Measurements from ENCODE around the gene DMC1. TPM values are rescaled to one million over a fixed set of nuclear protein-coding genes. Genes with fewer than 3 reads are reported as not detected.
"Not testable (repeated sequence)": the region's sequence is repeated elsewhere in the genome, so short reads cannot be mapped to it uniquely, and the experiment has no call there.

The DMC1 gene
- total RNA-seq, 8 experiments from 2014 or later: 0.15 to 7.4 (median 0.67) TPM

- 0 to 100% (median 78%) methylated on average over 1 of the region's 1 CpG; no CpG with 5 or more reads in 1 of the 10 experiments for WGBS, 10 experiments
- Histone ChIP-seq H3K4me3 (no peak overlapping the region), H3K27ac (no peak overlapping the region), H3K4me1 (replicated peaks in 1 of 2) (no peaks in the 10 kb centered on the region)
- in situ Hi-C loops (cut with MboI; ENCODE audit: low pct_unique_long_range_greater_than_20kb in 2 of 9, low sequenced_read_pairs in 9 of 9, unreplicated experiment in 9 of 9): no loop called here
- ATAC-seq (replicated peaks in 6 of 8): no peak
Measured at GRCh38 chr22:38602166-38602565, 32.2 kb upstream of the DMC1 start.

- no peak for ATAC-seq (replicated peaks in 6 of 8)
- H3K4me1 ChIP-seq (replicated peaks in 1 of 2): no peaks in the 10 kb centered on the region
- H3K27ac ChIP-seq: no peak overlapping the region
- in situ Hi-C loops (cut with MboI; ENCODE audit: low pct_unique_long_range_greater_than_20kb in 2 of 9, low sequenced_read_pairs in 9 of 9, unreplicated experiment in 9 of 9): no loop called here
- WGBS, 10 experiments: 71 to 80% methylated on average over 1 of the region's 2 CpGs; no CpG with 5 or more reads in 8 of the 10 experiments
- H3K4me3 ChIP-seq: no peak overlapping the region
Measured at GRCh38 chr22:38601221-38601764, 31.3 kb upstream of the DMC1 start.

- 68 to 100% (median 91%) methylated on average over 1 to 10 of the region's 10 CpGs; no CpG with 5 or more reads in 1 of the 10 experiments for WGBS, 10 experiments
- ATAC-seq (replicated peaks in 6 of 8): no peak
- Histone ChIP-seq H3K4me3 (no peak overlapping the region), H3K27ac (no peak overlapping the region), H3K4me1 (replicated peaks in 1 of 2) (no peaks in the 10 kb centered on the region)
- in situ Hi-C loops (cut with MboI; ENCODE audit: low pct_unique_long_range_greater_than_20kb in 2 of 9, low sequenced_read_pairs in 9 of 9, unreplicated experiment in 9 of 9): loop anchor here in 2 of 9 experiments (25.0 kb wide), 1 partner anchor 537 kb away; the partner anchor contains the start of gene PICK1 (in 2 of the 2)
Measured at GRCh38 chr22:38599466-38599865, 29.5 kb upstream of the DMC1 start.

GRCh38 chr22:38582923-38583322 is 12.9 kb upstream of the DMC1 start:
- not testable (repeated sequence) for H3K4me1 ChIP-seq (replicated peaks in 1 of 2); H3K27ac ChIP-seq; H3K4me3 ChIP-seq; ATAC-seq (replicated peaks in 6 of 8)
- WGBS, 10 experiments: 79 to 86% (median 81%) methylated on average over 1 to 3 of the region's 3 CpGs; no CpG with 5 or more reads in 4 of the 10 experiments
- in situ Hi-C loops (cut with MboI; ENCODE audit: low pct_unique_long_range_greater_than_20kb in 2 of 9, low sequenced_read_pairs in 9 of 9, unreplicated experiment in 9 of 9): loop anchor here in 2 of 9 experiments (25.0 kb wide), 1 partner anchor 521 kb away; the partner anchor contains the start of gene PICK1 (in 2 of the 2)

- in situ Hi-C loops (cut with MboI; ENCODE audit: low pct_unique_long_range_greater_than_20kb in 2 of 9, low sequenced_read_pairs in 9 of 9, unreplicated experiment in 9 of 9): loop anchor here in 2 of 9 experiments (25.0 kb wide), 1 partner anchor 516 kb away; the partner anchor contains the start of gene PICK1 (in 2 of the 2)
- 20 to 74% (median 66%) methylated on average over 1 to 5 of the region's 5 CpGs; no CpG with 5 or more reads in 4 of the 10 experiments for WGBS, 10 experiments
- Histone ChIP-seq H3K4me1 (replicated peaks in 1 of 2) (no peaks in the 10 kb centered on the region), H3K4me3 (no peak overlapping the region), H3K27ac (no peak overlapping the region)
- ATAC-seq (replicated peaks in 6 of 8): no peak
Measured at GRCh38 chr22:38578505-38578904, 8.5 kb upstream of the DMC1 start.

- in situ Hi-C loops (cut with MboI; ENCODE audit: low pct_unique_long_range_greater_than_20kb in 2 of 9, low sequenced_read_pairs in 9 of 9, unreplicated experiment in 9 of 9): loop anchor here in 3 of 9 experiments (25.0 kb wide), 1 partner anchor 510 kb away; the partner anchor contains the start of gene PICK1 (in 3 of the 3)
- H3K27ac ChIP-seq: no peak overlapping the region
- 0 to 19% (median 0%) methylated on average over 1 to 3 of the region's 3 CpGs; no CpG with 5 or more reads in 1 of the 10 experiments for WGBS, 10 experiments
- H3K4me3 ChIP-seq: no peak overlapping the region
- ATAC-seq (replicated peaks in 6 of 8): peak in 4 of 8 experiments; percentile 20 to 40 (median 28)
- H3K4me1 ChIP-seq (replicated peaks in 1 of 2): peaks cover 4 to 11% of the 10 kb centered on the region in 2 donors
Measured at GRCh38 chr22:38572065-38572464, 2.1 kb upstream of the DMC1 start.

- peaks cover 8 to 11% of the 10 kb centered on the region in 2 donors for H3K4me1 ChIP-seq (replicated peaks in 1 of 2)
- no peak overlapping the region for H3K27ac ChIP-seq
- ATAC-seq (replicated peaks in 6 of 8): peak; percentile 6 to 35 (median 14)
- WGBS, 10 experiments: 0 to 83% (median 9%) methylated on average over 1 to 12 of the region's 14 CpGs; no CpG with 5 or more reads in 1 of the 10 experiments
- H3K4me3 ChIP-seq: peak overlapping the region; percentile 50 to 65 (median 53)
- in situ Hi-C loops (cut with MboI; ENCODE audit: low pct_unique_long_range_greater_than_20kb in 2 of 9, low sequenced_read_pairs in 9 of 9, unreplicated experiment in 9 of 9): loop anchor here in 3 of 9 experiments (25.0 kb wide), 1 partner anchor 509 kb away; the partner anchor contains the start of gene PICK1 (in 3 of the 3)
Measured at GRCh38 chr22:38570779-38571364, 889 bp upstream of the DMC1 start.

- H3K4me1 ChIP-seq (replicated peaks in 1 of 2): peaks cover 8 to 11% of the 10 kb centered on the region in 2 donors
- 0 to 82% (median 56%) methylated on average over 1 to 18 of the region's 32 CpGs; no CpG with 5 or more reads in 2 of the 10 experiments for WGBS, 10 experiments
- in situ Hi-C loops (cut with MboI; ENCODE audit: low pct_unique_long_range_greater_than_20kb in 2 of 9, low sequenced_read_pairs in 9 of 9, unreplicated experiment in 9 of 9): loop anchor here in 3 of 9 experiments (25.0 kb wide), 1 partner anchor 507 kb away; the partner anchor contains the start of gene PICK1 (in 3 of the 3)
- H3K4me3 ChIP-seq: peak overlapping the region; percentile 24 to 65 (median 53)
- ATAC-seq (replicated peaks in 6 of 8): peak in 5 of 8 experiments; percentile 2 to 13 (median 8)
- H3K27ac ChIP-seq: no peak overlapping the region
Measured at GRCh38 chr22:38569181-38569971, 607 bp downstream of the DMC1 start.

- ATAC-seq (replicated peaks in 6 of 8): no peak
- in situ Hi-C loops (cut with MboI; ENCODE audit: low pct_unique_long_range_greater_than_20kb in 2 of 9, low sequenced_read_pairs in 9 of 9, unreplicated experiment in 9 of 9): loop anchor here in 3 of 9 experiments (25.0 kb wide), 1 partner anchor 505 kb away; the partner anchor contains the start of gene PICK1 (in 3 of the 3)
- Histone ChIP-seq H3K27ac (no peak overlapping the region), H3K4me1 (replicated peaks in 1 of 2) (peaks cover 8 to 11% of the 10 kb centered on the region in 2 donors), H3K4me3 (no peak overlapping the region)
- WGBS, 10 experiments: 0 to 93% (median 85%) methylated on average over 1 to 7 of the region's 7 CpGs
Measured at GRCh38 chr22:38567531-38568285, 2.3 kb downstream of the DMC1 start.

- WGBS, 10 experiments: 22 to 76% (median 51%) methylated on average over 1 to 3 of the region's 3 CpGs; no CpG with 5 or more reads in 2 of the 10 experiments
- H3K4me1 ChIP-seq (replicated peaks in 1 of 2): peaks cover 8 to 11% of the 10 kb centered on the region in 2 donors
- peak in 1 of 8 experiments; percentile 6 for ATAC-seq (replicated peaks in 6 of 8)
- H3K4me3 ChIP-seq: no peak overlapping the region
- H3K27ac ChIP-seq: no peak overlapping the region
- in situ Hi-C loops (cut with MboI; ENCODE audit: low pct_unique_long_range_greater_than_20kb in 2 of 9, low sequenced_read_pairs in 9 of 9, unreplicated experiment in 9 of 9): loop anchor here in 3 of 9 experiments (25.0 kb wide), 1 partner anchor 505 kb away; the partner anchor contains the start of gene PICK1 (in 3 of the 3)
Measured at GRCh38 chr22:38566726-38567504, 3.1 kb downstream of the DMC1 start.

GRCh38 chr22:38565441-38565840 is 4.5 kb downstream of the DMC1 start:
- WGBS, 10 experiments: 43 to 90% methylated on average over 1 of the region's 1 CpG; no CpG with 5 or more reads in 8 of the 10 experiments
- Histone ChIP-seq H3K4me3 (no peak overlapping the region), H3K27ac (no peak overlapping the region), H3K4me1 (replicated peaks in 1 of 2) (peaks cover 3 to 4% of the 10 kb centered on the region in 2 donors)
- ATAC-seq (replicated peaks in 6 of 8): no peak
- in situ Hi-C loops (cut with MboI; ENCODE audit: low pct_unique_long_range_greater_than_20kb in 2 of 9, low sequenced_read_pairs in 9 of 9, unreplicated experiment in 9 of 9): loop anchor here in 3 of 9 experiments (25.0 kb wide), 1 partner anchor 503 kb away; the partner anchor contains the start of gene PICK1 (in 3 of the 3)

All from motor neuron (in vitro differentiated cells).